ENCODE measurements around the gene EPG5. TPM values are rescaled to one million over a fixed set of nuclear protein-coding genes. Genes with fewer than 3 reads are reported as not detected.
"Not testable (repeated sequence)": the region's sequence is repeated elsewhere in the genome, so short reads cannot be mapped to it uniquely, and the experiment has no call there.

The EPG5 gene
- total RNA-seq, 1 donor from 2014 or later = 38.3 TPM

GRCh38 chr18:45962461-45962860, 4.7 kb downstream of the EPG5 start:
- Mint-ChIP-seq H3K36me3 (ENCODE audit: low read depth) (peaks cover 45% of the 10 kb centered on the region), H3K27me3 (no peaks in the 10 kb centered on the region), H3K4me3 (no peak overlapping the region), H3K4me1 (peaks cover 58% of the 10 kb centered on the region), H3K27ac (no peak overlapping the region), H3K9me3 (no peaks in the 10 kb centered on the region)
- DNase-seq (no peak), ATAC-seq (ENCODE audit: low read depth) (no peak)
- TF ChIP-seq CTCF (IDR thresholded peaks at IDR 0.05) = no peak
- ChIA-PET CTCF (no interaction called here), POLR2A (no interaction called here)
- intact Hi-C loops (cut with micrococcal nuclease) = loop anchor here (10.0 kb wide), 1 partner anchor 952 kb away; the partner anchor contains the start of genes KATNAL2 and PIAS2

GRCh38 chr18:45959484-45959883, 7.6 kb downstream of the EPG5 start:
- DNase-seq; intact Hi-C loops (cut with micrococcal nuclease); CTCF ChIA-PET; POLR2A ChIA-PET; ATAC-seq (ENCODE audit: low read depth); H3K27ac Mint-ChIP-seq; H3K4me3 Mint-ChIP-seq; H3K27me3 Mint-ChIP-seq; H3K9me3 Mint-ChIP-seq: not testable (repeated sequence)
- Mint-ChIP-seq H3K36me3 (ENCODE audit: low read depth) (peaks cover 52% of the 10 kb centered on the region), H3K4me1 (peaks cover 39% of the 10 kb centered on the region)

GRCh38 chr18:45958730-45959129, 8.4 kb downstream of the EPG5 start:
- H3K36me3 Mint-ChIP-seq (ENCODE audit: low read depth) = peaks cover 57% of the 10 kb centered on the region
- TF ChIP-seq CTCF (IDR thresholded peaks at IDR 0.05) = no peak
- ATAC-seq (ENCODE audit: low read depth) (no peak), DNase-seq (no peak)
- intact Hi-C loops (cut with micrococcal nuclease) = no loop called here
- H3K9me3 Mint-ChIP-seq = no peaks in the 10 kb centered on the region
- peaks cover 35% of the 10 kb centered on the region for H3K4me1 Mint-ChIP-seq
- H3K27ac Mint-ChIP-seq = no peak overlapping the region
- no peak overlapping the region for H3K4me3 Mint-ChIP-seq
- H3K27me3 Mint-ChIP-seq = no peaks in the 10 kb centered on the region
- CTCF ChIA-PET = no interaction called here
- POLR2A ChIA-PET = no interaction called here

- no peaks in the 10 kb centered on the region for H3K9me3 Mint-ChIP-seq
- no peaks in the 10 kb centered on the region for H3K27me3 Mint-ChIP-seq
- H3K4me1 Mint-ChIP-seq = peaks cover 32% of the 10 kb centered on the region
- ChIA-PET CTCF (no interaction called here), POLR2A (no interaction called here)
- peaks cover 59% of the 10 kb centered on the region for H3K36me3 Mint-ChIP-seq (ENCODE audit: low read depth)
- no peak overlapping the region for H3K27ac Mint-ChIP-seq
- intact Hi-C loops (cut with micrococcal nuclease) = no loop called here
- no peak for TF ChIP-seq CTCF (IDR thresholded peaks at IDR 0.05)
- ATAC-seq (ENCODE audit: low read depth) = no peak
- H3K4me3 Mint-ChIP-seq = no peak overlapping the region
- no peak for DNase-seq
These were observed 9.1 kb downstream of the EPG5 start for GRCh38 chr18:45958027-45958426.

GRCh38 chr18:45957100-45957499, 10.0 kb downstream of the EPG5 start:
- Mint-ChIP-seq H3K36me3 (ENCODE audit: low read depth) (peaks cover 62% of the 10 kb centered on the region), H3K9me3 (no peaks in the 10 kb centered on the region), H3K4me1 (peaks cover 24% of the 10 kb centered on the region), H3K4me3 (no peak overlapping the region), H3K27ac (no peak overlapping the region), H3K27me3 (no peaks in the 10 kb centered on the region)
- ChIA-PET POLR2A (no interaction called here), CTCF (no interaction called here)
- intact Hi-C loops (cut with micrococcal nuclease) = no loop called here
- ATAC-seq (ENCODE audit: low read depth) (no peak), DNase-seq (no peak)
- TF ChIP-seq CTCF (IDR thresholded peaks at IDR 0.05) = no peak

Measured in activated B cell treated with CpG ODN at 0.5 μM for 24 hours (primary cell).